Activated B cell treated with CpG ODN at 0.5 μM for 24 hours (primary cell): Measurements from ENCODE around the gene C1orf159. TPM values are rescaled to one million over a fixed set of nuclear protein-coding genes. Genes with fewer than 3 reads are reported as not detected.

ENCODE experiments used
- ATAC-seq: fragments of 200-7000 bp; cut with Tn5 transposase; one replicate; pipeline ENCODE4 v1.10.0; 2021; ENCODE audit warnings: low read depth, mild to moderate bottlenecking, moderate library complexity
- CTCF ChIA-PET: fragments of 350-600 bp; sonication (Branson Sonifier 250); formaldehyde crosslinking; loops from one replicate; lab custom pipeline; 2021; ENCODE audit warnings: antibody characterized with exemption; lab: Charles Lee
- POLR2A ChIA-PET: fragments of 350-600 bp; sonication (Branson Sonifier 250); formaldehyde crosslinking; loops from one replicate; lab custom pipeline; 2021; ENCODE audit warnings: antibody characterized with exemption; lab: Charles Lee
- DNase-seq: peaks from one replicate; pipeline ENCODE4 v3.0.0; 2022
- H3K27ac Mint-ChIP-seq: one replicate; pipeline ENCODE4 v1.8.0; 2020; ENCODE audit warnings: mixed read lengths
- H3K27me3 Mint-ChIP-seq: one replicate; pipeline ENCODE4 v1.8.0; 2021; ENCODE audit warnings: mixed read lengths
- H3K36me3 Mint-ChIP-seq: one replicate; pipeline ENCODE4 v1.8.0; 2021; ENCODE audit warnings: low read depth, mixed read lengths
- H3K4me1 Mint-ChIP-seq: one replicate; pipeline ENCODE4 v1.8.0; 2021; ENCODE audit warnings: mixed read lengths
- H3K4me3 Mint-ChIP-seq: one replicate; pipeline ENCODE4 v1.8.0; 2020; ENCODE audit warnings: mild to moderate bottlenecking, mixed read lengths
- H3K9me3 Mint-ChIP-seq: one replicate; pipeline ENCODE4 v1.8.0; 2020; ENCODE audit warnings: mixed read lengths
- CTCF ChIP-seq: fragments of 200-600 bp; IDR thresholded peaks from one replicate; pipeline ENCODE4 v1.8.0; 2022; ENCODE audit warnings: antibody characterized with exemption, mild to moderate bottlenecking
- intact Hi-C: fragments of 100-400 bp; cut with micrococcal nuclease; formaldehyde crosslinking; loops from one replicate; pipeline ENCODE4 v1.15.1; 2024
- total RNA-seq: library from RNA; stranded (reverse); gene quantifications from 2 replicates; pipeline ENCODE4 v1.2.3, GENCODE V29; 2022

Gene C1orf159
- total RNA-seq, 1 donor from 2014 or later = 26.5 TPM

- peaks cover 9% of the 10 kb centered on the region for H3K27me3 Mint-ChIP-seq
- no peaks in the 10 kb centered on the region for H3K36me3 Mint-ChIP-seq
- POLR2A ChIA-PET = interaction anchor here (0.6 to 4.5 kb wide), 5 partner anchors 21 to 123 kb away, joined by 3 to 159 read pairs (median 6); partner anchors contain the start of gene ISG15
- H3K4me1 Mint-ChIP-seq = peaks cover 32% of the 10 kb centered on the region
- ATAC-seq (no peak), DNase-seq (no peak)
- H3K27ac Mint-ChIP-seq = no peak overlapping the region
- intact Hi-C loops = loop anchor here (5.0 kb wide), 3 partner anchors 273 to 1358 kb away; partner anchors contain the start of genes ACAP3, MORN1, PUSL1 and RER1
- no peak for TF ChIP-seq CTCF
- H3K9me3 Mint-ChIP-seq = no peaks in the 10 kb centered on the region
- CTCF ChIA-PET = interaction anchor here (0.9 to 3.6 kb wide), 3 partner anchors 88 to 266 kb away, joined by 3 to 29 read pairs (median 3); no protein-coding TSS in a partner anchor
- H3K4me3 Mint-ChIP-seq = peak overlapping the region; percentile 76
Measured at GRCh38 chr1:1034439-1034781, 81.5 kb downstream of the C1orf159 start.

- Mint-ChIP-seq H3K36me3 (no peaks in the 10 kb centered on the region), H3K27ac (no peak overlapping the region), H3K9me3 (no peaks in the 10 kb centered on the region), H3K27me3 (peaks cover 6% of the 10 kb centered on the region), H3K4me1 (peaks cover 27% of the 10 kb centered on the region), H3K4me3 (peak overlapping the region; percentile 76)
- peak; percentile 48 for DNase-seq
- ChIA-PET POLR2A (interaction anchor here (0.6 to 4.5 kb wide), 14 partner anchors 11 to 293 kb away, joined by 3 to 159 read pairs (median 6); partner anchors contain the start of genes C1orf159, ISG15 and RNF223), CTCF (interaction anchor here (0.6 to 3.6 kb wide), 13 partner anchors 15 to 856 kb away, joined by 3 to 34 read pairs (median 7); no protein-coding TSS in a partner anchor)
- TF ChIP-seq CTCF = no peak
- ATAC-seq = peak; percentile 6
- intact Hi-C loops = loop anchor here (1.0 to 5.0 kb wide), 9 partner anchors 25 to 1358 kb away; partner anchors contain the start of genes ACAP3, C1orf159, MORN1 and PUSL1
Measured at GRCh38 chr1:1033731-1034438, 82.0 kb downstream of the C1orf159 start.

- CTCF ChIA-PET = interaction anchor here (0.6 to 3.6 kb wide), 15 partner anchors 14 to 857 kb away, joined by 3 to 34 read pairs (median 5); no protein-coding TSS in a partner anchor
- intact Hi-C loops = loop anchor here (1.0 to 5.0 kb wide), 9 partner anchors 26 to 1359 kb away; partner anchors contain the start of genes ACAP3, C1orf159, MORN1 and PUSL1
Measured at GRCh38 chr1:1033009-1033587, 82.8 kb downstream of the C1orf159 start.

GRCh38 chr1:1032424-1032823 lies 83.5 kb downstream of the C1orf159 start:
- Mint-ChIP-seq H3K4me1 (peaks cover 15% of the 10 kb centered on the region), H3K4me3 (peak overlapping the region; percentile 61), H3K27me3 (no peaks in the 10 kb centered on the region), H3K9me3 (no peaks in the 10 kb centered on the region), H3K27ac (peak overlapping the region; percentile 66), H3K36me3 (no peaks in the 10 kb centered on the region)
- TF ChIP-seq CTCF = no peak
- intact Hi-C loops = loop anchor here (2.0 to 5.0 kb wide), 4 partner anchors 84 to 1360 kb away; partner anchors contain the start of genes ACAP3, C1orf159, MORN1 and PUSL1
- ATAC-seq (peak; percentile 2), DNase-seq (no peak)
- CTCF ChIA-PET = interaction anchor here (0.7 to 3.6 kb wide), 14 partner anchors 13 to 340 kb away, joined by 3 to 34 read pairs (median 6); no protein-coding TSS in a partner anchor
- POLR2A ChIA-PET = interaction anchor here (0.6 to 4.5 kb wide), 18 partner anchors 12 to 473 kb away, joined by 3 to 159 read pairs (median 4); partner anchors contain the start of genes AURKAIP1, C1orf159, DVL1 and ISG15

More at GRCh38 chr1:1033009-1033587, 82.8 kb downstream of the C1orf159 start:
- H3K4me1 Mint-ChIP-seq = peaks cover 19% of the 10 kb centered on the region
- peak; percentile 67 for TF ChIP-seq CTCF
- POLR2A ChIA-PET = interaction anchor here (0.7 to 4.5 kb wide), 16 partner anchors 11 to 472 kb away, joined by 3 to 159 read pairs (median 4); partner anchors contain the start of genes AURKAIP1, C1orf159, DVL1 and ISG15
- no peaks in the 10 kb centered on the region for H3K9me3 Mint-ChIP-seq
- DNase-seq = peak; percentile 97
- H3K27me3 Mint-ChIP-seq = no peaks in the 10 kb centered on the region
- peak overlapping the region; percentile 72 for H3K4me3 Mint-ChIP-seq
- H3K36me3 Mint-ChIP-seq = no peaks in the 10 kb centered on the region
- peak; percentile 96 for ATAC-seq
- peak overlapping the region; percentile 24 for H3K27ac Mint-ChIP-seq

Other genes starting within 250 kb of the C1orf159 start
- gene SAMD11, start 192.2 kb downstream of the C1orf159 start, total RNA-seq = not detected in 2 replicates
- 95.5 and 96.8 TPM in 2 replicates for gene NOC2L, start 156.8 kb downstream of the C1orf159 start, total RNA-seq
- gene KLHL17, start 155.5 kb downstream of the C1orf159 start, total RNA-seq = 15.1 and 16.4 TPM in 2 replicates
- gene PLEKHN1, start 149.6 kb downstream of the C1orf159 start, total RNA-seq = 1.3 and 1.4 TPM in 2 replicates
- not detected in 2 replicates for gene PERM1, start 134.0 kb downstream of the C1orf159 start, total RNA-seq
- gene HES4, start 116.0 kb downstream of the C1orf159 start, total RNA-seq = 0.67 and 1.2 TPM in 2 replicates
- gene ISG15, start 102.6 kb downstream of the C1orf159 start, total RNA-seq = 25.8 and 28.9 TPM in 2 replicates
- gene AGRN, start 96.0 kb downstream of the C1orf159 start, total RNA-seq = 25.8 and 27.1 TPM in 2 replicates
- not detected in 2 replicates for gene RNF223, start 41.8 kb downstream of the C1orf159 start, total RNA-seq
- 0.16 TPM in 1 of 2 replicates, not detected in the other for gene TTLL10, start 57.8 kb upstream of the C1orf159 start, total RNA-seq
- gene TNFRSF18, start 90.5 kb upstream of the C1orf159 start, total RNA-seq = 36.7 and 37.5 TPM in 2 replicates
- gene TNFRSF4, start 98.1 kb upstream of the C1orf159 start, total RNA-seq = 0.86 and 1.1 TPM in 2 replicates
- 94.4 and 97.9 TPM in 2 replicates for gene SDF4, start 115.9 kb upstream of the C1orf159 start, total RNA-seq
- 20.9 and 22.1 TPM in 2 replicates for gene B3GALT6, start 116.1 kb upstream of the C1orf159 start, total RNA-seq
- gene C1QTNF12, start 130.6 kb upstream of the C1orf159 start, total RNA-seq = 2.5 and 2.7 TPM in 2 replicates
- gene UBE2J2, start 157.8 kb upstream of the C1orf159 start, total RNA-seq = 79.2 and 89.9 TPM in 2 replicates
- gene SCNN1D, start 164.3 kb upstream of the C1orf159 start, total RNA-seq = 1.6 and 3.3 TPM in 2 replicates
- 16.2 and 26.1 TPM in 2 replicates for gene ACAP3, start 191.8 kb upstream of the C1orf159 start, total RNA-seq
- 11.9 and 12.6 TPM in 2 replicates for gene PUSL1, start 192.5 kb upstream of the C1orf159 start, total RNA-seq
- 131 and 151 TPM in 2 replicates for gene INTS11, start 208.6 kb upstream of the C1orf159 start, total RNA-seq
- gene CPTP, start 208.7 kb upstream of the C1orf159 start, total RNA-seq = 13.8 and 15.3 TPM in 2 replicates
- 2.5 and 2.7 TPM in 2 replicates for gene TAS1R3, start 215.2 kb upstream of the C1orf159 start, total RNA-seq
- 29.3 and 30.7 TPM in 2 replicates for gene DVL1, start 233.3 kb upstream of the C1orf159 start, total RNA-seq
- gene MXRA8, start 242.5 kb upstream of the C1orf159 start, total RNA-seq = 0.07 and 0.16 TPM in 2 replicates